C4-2B (cell line): ENCODE measurements around the gene PCDHGB7.
A peak's percentile ranks its signal among the peaks of the same experiment; 100 is the strongest.

Experiments used
- H3K27ac ChIP-seq: fragments of 450-650 bp; 2 replicates; pipeline ENCODE4 v1.5.1; 2017
- CTCF ChIP-seq: fragments of 450-650 bp; conservative IDR thresholded peaks from 2 replicates; pipeline ENCODE4 v1.5.1; 2017; ENCODE audit warnings: mild to moderate bottlenecking
- ZFX ChIP-seq: fragments of 450-650 bp; IDR thresholded peaks from 2 replicates; pipeline ENCODE4 v1.6.1; 2017

PCDHGB7 gene

GRCh38 chr5:141419074-141419880 is 1.8 kb downstream of the PCDHGB7 start:
- H3K27ac ChIP-seq, result no peak overlapping the region
- TF ChIP-seq CTCF, result no peak
- TF ChIP-seq ZFX, result no peak

GRCh38 chr5:141420855-141421488 is 3.5 kb downstream of the PCDHGB7 start, which contains the start of gene PCDHGA11:
Gene PCDHGA11 (plus strand): TSS chr5:141421051. CDS start chr5:141421228, 177 bp downstream.
- TF ChIP-seq ZFX (no peak), CTCF (peak; percentile 86)
- H3K27ac ChIP-seq, result no peak within 1 kb of the TSS

DNA sequence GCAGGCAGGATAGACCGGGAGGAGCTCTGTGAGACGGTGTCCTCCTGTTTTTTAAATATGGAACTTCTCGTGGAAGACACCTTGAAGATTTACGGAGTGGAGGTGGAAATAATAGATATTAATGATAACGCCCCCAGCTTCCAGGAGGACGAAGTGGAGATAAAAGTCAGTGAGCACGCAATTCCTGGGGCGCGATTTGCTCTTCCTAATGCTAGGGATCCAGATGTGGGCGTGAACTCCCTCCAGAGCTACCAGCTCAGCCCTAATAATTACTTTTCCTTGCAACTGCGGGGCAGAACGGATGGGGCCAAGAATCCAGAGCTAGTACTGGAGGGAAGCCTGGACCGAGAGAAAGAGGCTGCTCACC is 4.0 kb downstream of the PCDHGB7 start:
- TF ChIP-seq ZFX, result no peak
- TF ChIP-seq CTCF, result no peak

GRCh38 chr5:141422742-141423291 is 5.3 kb downstream of the PCDHGB7 start:
- no peak overlapping the region for H3K27ac ChIP-seq
- TF ChIP-seq CTCF (no peak), ZFX (no peak)

More for the DNA sequence above, 4.0 kb downstream of the PCDHGB7 start:
- H3K27ac ChIP-seq, result no peak overlapping the region

DNA sequence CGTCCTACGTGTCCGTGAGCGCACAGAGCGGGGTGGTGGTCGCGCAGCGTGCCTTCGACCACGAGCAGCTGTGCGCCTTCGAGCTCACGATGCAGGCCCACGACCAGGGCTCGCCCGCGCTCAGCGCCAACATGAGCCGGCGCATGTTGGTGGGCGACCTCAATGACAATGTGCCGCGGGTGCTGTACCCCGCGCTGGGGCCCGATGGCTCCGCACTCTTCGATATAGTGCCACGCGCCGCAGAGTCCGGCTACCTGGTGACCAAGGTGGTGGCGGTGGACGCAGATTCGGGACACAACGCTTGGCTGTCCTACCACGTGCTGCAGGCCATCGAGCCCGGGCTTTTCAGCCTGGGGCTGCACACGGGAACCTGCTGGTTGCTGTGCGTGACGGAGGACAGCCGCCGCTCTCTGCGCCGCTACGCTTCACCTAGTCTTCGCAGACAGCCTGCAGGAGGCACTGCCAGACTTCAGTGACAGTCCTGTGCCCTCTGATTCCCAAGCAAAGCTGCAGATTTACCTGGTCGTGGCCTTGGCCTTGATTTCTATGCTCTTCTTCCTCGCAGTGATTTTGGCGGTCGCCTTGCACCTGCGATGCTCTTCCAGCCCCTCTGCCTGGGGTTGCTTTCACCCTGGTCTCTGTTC is 10.4 kb downstream of the PCDHGB7 start:
- no peak overlapping the region for H3K27ac ChIP-seq
- TF ChIP-seq ZFX (no peak), CTCF (0 out of 2 replicates have a peak, but pooled peaks have one; percentile 8)

DNA sequence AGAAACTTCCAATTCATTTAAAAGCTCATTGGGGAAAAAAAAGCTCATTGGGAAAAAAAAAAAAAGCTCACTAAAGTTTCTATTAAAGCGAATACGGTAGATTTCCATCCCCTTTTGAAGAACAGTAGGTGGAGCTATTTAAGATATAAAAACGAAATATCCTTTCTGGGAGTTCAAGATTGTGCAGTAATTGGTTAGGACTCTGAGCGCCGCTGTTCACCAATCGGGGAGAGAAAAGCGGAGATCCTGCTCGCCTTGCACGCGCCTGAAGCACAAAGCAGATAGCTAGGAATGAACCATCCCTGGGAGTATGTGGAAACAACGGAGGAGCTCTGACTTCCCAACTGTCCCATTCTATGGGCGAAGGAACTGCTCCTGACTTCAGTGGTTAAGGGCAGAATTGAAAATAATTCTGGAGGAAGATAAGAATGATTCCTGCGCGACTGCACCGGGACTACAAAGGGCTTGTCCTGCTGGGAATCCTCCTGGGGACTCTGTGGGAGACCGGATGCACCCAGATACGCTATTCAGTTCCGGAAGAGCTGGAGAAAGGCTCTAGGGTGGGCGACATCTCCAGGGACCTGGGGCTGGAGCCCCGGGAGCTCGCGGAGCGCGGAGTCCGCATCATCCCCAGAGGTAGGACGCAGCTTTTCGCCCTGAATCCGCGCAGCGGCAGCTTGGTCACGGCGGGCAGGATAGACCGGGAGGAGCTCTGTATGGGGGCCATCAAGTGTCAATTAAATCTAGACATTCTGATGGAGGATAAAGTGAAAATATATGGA is 13.0 kb downstream of the PCDHGB7 start, which contains the start of gene PCDHGA12:
Gene PCDHGA12 (plus strand): TSS at position 176 of the 782 bp plus-strand sequence. CDS start 253 bp downstream, at position 429.
- H3K27ac ChIP-seq, result no peak within 1 kb of the TSS
- no peak for TF ChIP-seq ZFX
- peak; percentile 86 for TF ChIP-seq CTCF
